K562 (cell line): ENCODE results near the gene TFRC. TPM values are rescaled to one million over a fixed set of nuclear protein-coding genes. Genes with fewer than 3 reads are reported as not detected.

Source experiments
- ADNP ChIP-seq: fragments of 200-800 bp; sonication (Bioruptor generic); IDR thresholded peaks from 2 replicates; pipeline ENCODE4 v1.6.1; 2016; ENCODE audit warnings: missing genetic modification characterization, missing compliant biosample characterization
- BMI1 ChIP-seq: fragments of 150-350 bp; IDR thresholded peaks from 2 replicates; pipeline ENCODE4 v1.6.1; 2014; ENCODE audit warnings: low read length
- BRD9 ChIP-seq: fragments of 450-650 bp; IDR thresholded peaks from 2 replicates; pipeline ENCODE4 v1.6.1; 2018; ENCODE audit warnings: low read depth; ENCODE audit not compliant: partially characterized antibody
- CCAR2 ChIP-seq: fragments of 200-400 bp; formaldehyde crosslinking; IDR thresholded peaks from 2 replicates; pipeline ENCODE4 v1.6.1; 2017; ENCODE audit warnings: mild to moderate bottlenecking, low read depth, low read length
- MIER1 ChIP-seq: fragments of 450-650 bp; IDR thresholded peaks from 2 replicates; pipeline ENCODE4 v1.6.1; 2016; ENCODE audit warnings: antibody characterized with exemption, mild to moderate bottlenecking, low read depth
- NFXL1 ChIP-seq: fragments of 450-650 bp; formaldehyde crosslinking; IDR thresholded peaks from 2 replicates; pipeline ENCODE4 v1.4.0; 2021; ENCODE audit warnings: mild to moderate bottlenecking
- NONO ChIP-seq, 2 experiments: fragments of 200-400 bp in 1 of 2; fragments of 450-650 bp in 1 of 2; formaldehyde crosslinking in 1 of 2; IDR thresholded peaks; 2 replicates each; pipeline ENCODE4 v1.6.1; 2017; ENCODE audit warnings: low read depth in 2 of 2, mild to moderate bottlenecking in 2 of 2, moderate library complexity in 2 of 2, low read length in 1 of 2
- PHF20 ChIP-seq: fragments of 450-650 bp; IDR thresholded peaks from 2 replicates; pipeline ENCODE4 v1.6.1; 2018; ENCODE audit not compliant: partially characterized antibody
- POLR2G ChIP-seq: fragments of 200-400 bp; formaldehyde crosslinking; IDR thresholded peaks from 2 replicates; pipeline ENCODE4 v1.6.1; 2017; ENCODE audit warnings: low read depth, mild to moderate bottlenecking, antibody characterized with exemption, low read length, moderate library complexity
- PPARD ChIP-seq: fragments of 250-450 bp; sonication (Bioruptor Pico); IDR thresholded peaks from 2 replicates; pipeline ENCODE4 v1.8.0; 2022; ENCODE audit warnings: inconsistent platforms, mild to moderate bottlenecking, moderate library complexity
- PRPF4 ChIP-seq: fragments of 200-400 bp; formaldehyde crosslinking; IDR thresholded peaks from one replicate; pipeline ENCODE4 v1.6.1; 2017; ENCODE audit warnings: low read length, low read depth, mild to moderate bottlenecking; ENCODE audit not compliant: insufficient read depth, poor library complexity, severe bottlenecking
- ZBTB1 ChIP-seq: sonication (generic); formaldehyde crosslinking; IDR thresholded peaks from 2 replicates; pipeline ENCODE4 v1.8.1; 2023; ENCODE audit warnings: missing genetic modification reagents, low read depth, mild to moderate bottlenecking, borderline replicate concordance
- ZNF780A ChIP-seq: fragments of 250-450 bp; sonication (Bioruptor Pico); IDR thresholded peaks from 2 replicates; pipeline ENCODE4 v1.5.0; 2021; ENCODE audit warnings: mild to moderate bottlenecking
- polyA plus RNA-seq, 8 experiments: library from polyadenylated mRNA; depleted of rRNA in 4 of 8; stranded (reverse) in 5 of 8; unstranded in 3 of 8; fragments of >200 nt; fragmentation: Nextera tagmentation in 2 of 8; fragmentation: Illumina TruSeq in 1 of 8; extraction: Ambion mirVana in 2 of 8; extraction: Trizol in 1 of 8; gene quantifications; 2 replicates each; pipeline versions ENCODE4 v1.2.1 to v1.2.3, GENCODE V29; 2011 to 2014; ENCODE audit warnings: inconsistent platforms in 1 of 8, missing spikeins in 1 of 8
- total RNA-seq, 7 experiments: library from RNA; depleted of rRNA in 6 of 7; stranded (reverse); fragments of >200 nt in 6 of 7; fragmentation: Illumina TruSeq in 2 of 7; extraction: Trizol in 2 of 7; gene quantifications; 2 replicates each; pipeline versions ENCODE4 v1.2.1 to v1.2.3, GENCODE V29; 2011 to 2021; ENCODE audit warnings: low replicate concordance in 1 of 7
- TF ChIP-seq, protein P1 (sequence below): sonication (generic); formaldehyde crosslinking; IDR thresholded peaks from 2 replicates; pipeline ENCODE4 v1.8.0; 2023; ENCODE audit warnings: mild to moderate bottlenecking, missing genetic modification reagents
- TF ChIP-seq, protein P2 (sequence below): fragments of 250-450 bp; sonication (Bioruptor Pico); IDR thresholded peaks from 2 replicates; pipeline ENCODE4 v1.5.0; 2021; ENCODE audit warnings: mild to moderate bottlenecking, moderate library complexity
- TF ChIP-seq, protein P3 (sequence below): sonication (generic); formaldehyde crosslinking; IDR thresholded peaks from 2 replicates; pipeline ENCODE4 v1.8.0; 2022; ENCODE audit warnings: missing genetic modification reagents, mild to moderate bottlenecking, borderline replicate concordance

TFRC gene
- total and polyA plus RNA-seq, 9 of the 15 experiments (the other 6 are each of a cell fraction or from before 2014, with no cell fraction given), result 149 to 679 (median 332) TPM

DNA sequence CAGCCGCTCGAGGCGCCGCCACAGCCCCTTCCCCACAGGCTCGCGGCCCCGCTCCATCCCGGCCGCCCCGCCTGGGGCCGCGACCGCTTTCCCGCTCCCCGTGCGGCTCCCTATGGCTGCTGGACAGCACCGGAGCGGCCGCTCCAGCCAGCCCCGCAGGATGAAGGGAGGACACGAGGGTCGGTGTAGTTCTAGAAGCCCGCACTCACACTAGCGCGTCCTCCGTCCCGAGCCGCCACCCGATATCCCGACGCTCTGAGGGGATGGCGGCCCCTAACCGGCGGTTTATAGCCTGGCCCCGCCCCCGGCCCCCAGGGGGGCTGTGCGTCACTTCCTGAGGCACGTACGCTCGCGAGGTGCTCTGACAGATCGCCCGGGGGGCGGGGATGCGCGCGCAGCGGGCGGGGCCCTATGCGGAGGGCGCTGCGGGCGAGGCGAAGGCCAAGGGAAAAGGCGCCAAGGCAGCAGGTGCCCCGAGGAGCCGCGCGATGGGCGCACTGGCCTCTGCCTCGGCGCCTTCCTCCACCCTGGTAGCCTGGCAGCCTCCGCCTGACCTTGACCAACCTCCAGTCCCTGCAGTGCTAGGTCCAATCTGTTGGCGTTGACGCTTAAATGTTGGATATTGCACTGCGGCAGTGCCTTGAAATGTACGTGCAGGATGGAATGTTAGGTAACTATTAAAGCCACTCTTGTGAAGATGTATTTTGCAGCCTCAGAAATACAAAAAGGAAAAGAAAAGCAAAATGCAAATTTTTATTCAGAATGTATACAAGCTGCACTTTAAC, at the start of gene TFRC (continued):
- TF ChIP-seq, protein P1, sequence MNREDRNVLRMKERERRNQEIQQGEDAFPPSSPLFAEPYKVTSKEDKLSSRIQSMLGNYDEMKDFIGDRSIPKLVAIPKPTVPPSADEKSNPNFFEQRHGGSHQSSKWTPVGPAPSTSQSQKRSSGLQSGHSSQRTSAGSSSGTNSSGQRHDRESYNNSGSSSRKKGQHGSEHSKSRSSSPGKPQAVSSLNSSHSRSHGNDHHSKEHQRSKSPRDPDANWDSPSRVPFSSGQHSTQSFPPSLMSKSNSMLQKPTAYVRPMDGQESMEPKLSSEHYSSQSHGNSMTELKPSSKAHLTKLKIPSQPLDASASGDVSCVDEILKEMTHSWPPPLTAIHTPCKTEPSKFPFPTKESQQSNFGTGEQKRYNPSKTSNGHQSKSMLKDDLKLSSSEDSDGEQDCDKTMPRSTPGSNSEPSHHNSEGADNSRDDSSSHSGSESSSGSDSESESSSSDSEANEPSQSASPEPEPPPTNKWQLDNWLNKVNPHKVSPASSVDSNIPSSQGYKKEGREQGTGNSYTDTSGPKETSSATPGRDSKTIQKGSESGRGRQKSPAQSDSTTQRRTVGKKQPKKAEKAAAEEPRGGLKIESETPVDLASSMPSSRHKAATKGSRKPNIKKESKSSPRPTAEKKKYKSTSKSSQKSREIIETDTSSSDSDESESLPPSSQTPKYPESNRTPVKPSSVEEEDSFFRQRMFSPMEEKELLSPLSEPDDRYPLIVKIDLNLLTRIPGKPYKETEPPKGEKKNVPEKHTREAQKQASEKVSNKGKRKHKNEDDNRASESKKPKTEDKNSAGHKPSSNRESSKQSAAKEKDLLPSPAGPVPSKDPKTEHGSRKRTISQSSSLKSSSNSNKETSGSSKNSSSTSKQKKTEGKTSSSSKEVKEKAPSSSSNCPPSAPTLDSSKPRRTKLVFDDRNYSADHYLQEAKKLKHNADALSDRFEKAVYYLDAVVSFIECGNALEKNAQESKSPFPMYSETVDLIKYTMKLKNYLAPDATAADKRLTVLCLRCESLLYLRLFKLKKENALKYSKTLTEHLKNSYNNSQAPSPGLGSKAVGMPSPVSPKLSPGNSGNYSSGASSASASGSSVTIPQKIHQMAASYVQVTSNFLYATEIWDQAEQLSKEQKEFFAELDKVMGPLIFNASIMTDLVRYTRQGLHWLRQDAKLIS (CRISPR knock-in tag), result peak; percentile 99
- TF ChIP-seq PPARD (CRISPR knock-in tag), result no peak
- TF ChIP-seq ADNP (tag), result no peak
- no peak for TF ChIP-seq CCAR2
- TF ChIP-seq, protein P2, sequence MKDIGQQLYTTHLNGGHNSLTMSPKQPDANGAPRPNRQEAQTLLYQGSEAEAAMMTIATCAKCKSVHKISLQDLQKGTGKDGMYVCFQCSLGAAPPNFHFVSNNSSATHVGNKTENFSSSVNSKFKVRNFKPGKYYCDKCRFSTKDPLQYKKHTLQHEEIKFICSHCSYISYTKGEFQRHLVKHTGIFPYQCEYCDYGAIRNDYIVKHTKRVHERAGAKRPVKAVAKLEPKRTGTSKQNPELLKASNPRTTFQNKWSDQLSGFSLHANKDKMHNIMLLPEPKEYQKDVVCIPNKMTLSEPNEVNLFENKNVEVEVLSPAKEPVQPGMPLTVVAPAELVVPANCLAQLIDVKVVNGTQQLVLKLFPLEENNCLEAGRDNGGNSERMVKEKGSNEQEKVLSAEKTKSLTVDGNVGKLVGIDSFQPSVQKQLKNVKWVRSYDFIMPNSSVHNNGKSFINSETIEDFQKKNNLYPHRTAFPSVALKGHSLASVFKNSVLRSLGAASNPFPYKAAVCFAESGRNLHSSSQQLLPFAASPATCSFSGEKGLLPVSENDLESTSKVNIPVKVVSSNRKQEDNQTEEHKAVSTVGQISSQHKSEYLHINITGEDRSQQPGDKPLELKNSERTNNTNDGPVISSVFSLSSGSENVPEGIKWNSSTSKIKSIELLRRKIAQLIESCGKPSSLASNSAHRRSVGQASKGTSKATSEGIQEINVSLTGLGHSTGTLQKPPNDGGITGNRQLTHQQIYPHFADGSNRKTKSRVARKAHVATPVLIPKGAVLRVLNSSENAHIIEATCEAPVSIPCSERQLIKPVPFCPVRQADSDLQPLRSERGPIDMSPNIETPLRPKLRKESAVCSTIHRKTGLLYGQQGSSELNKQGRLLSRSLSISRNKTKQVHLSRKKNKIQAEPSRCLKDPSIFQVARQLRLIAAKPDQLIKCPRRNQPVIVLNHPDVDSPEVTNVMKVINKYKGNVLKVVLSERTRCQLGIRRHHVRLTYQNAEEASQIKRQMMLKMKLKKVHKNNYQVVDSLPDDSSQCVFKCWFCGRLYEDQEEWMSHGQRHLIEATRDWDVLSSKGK (CRISPR knock-in tag), result no peak
- TF ChIP-seq POLR2G, result peak; percentile 100
- TF ChIP-seq, protein P3, sequence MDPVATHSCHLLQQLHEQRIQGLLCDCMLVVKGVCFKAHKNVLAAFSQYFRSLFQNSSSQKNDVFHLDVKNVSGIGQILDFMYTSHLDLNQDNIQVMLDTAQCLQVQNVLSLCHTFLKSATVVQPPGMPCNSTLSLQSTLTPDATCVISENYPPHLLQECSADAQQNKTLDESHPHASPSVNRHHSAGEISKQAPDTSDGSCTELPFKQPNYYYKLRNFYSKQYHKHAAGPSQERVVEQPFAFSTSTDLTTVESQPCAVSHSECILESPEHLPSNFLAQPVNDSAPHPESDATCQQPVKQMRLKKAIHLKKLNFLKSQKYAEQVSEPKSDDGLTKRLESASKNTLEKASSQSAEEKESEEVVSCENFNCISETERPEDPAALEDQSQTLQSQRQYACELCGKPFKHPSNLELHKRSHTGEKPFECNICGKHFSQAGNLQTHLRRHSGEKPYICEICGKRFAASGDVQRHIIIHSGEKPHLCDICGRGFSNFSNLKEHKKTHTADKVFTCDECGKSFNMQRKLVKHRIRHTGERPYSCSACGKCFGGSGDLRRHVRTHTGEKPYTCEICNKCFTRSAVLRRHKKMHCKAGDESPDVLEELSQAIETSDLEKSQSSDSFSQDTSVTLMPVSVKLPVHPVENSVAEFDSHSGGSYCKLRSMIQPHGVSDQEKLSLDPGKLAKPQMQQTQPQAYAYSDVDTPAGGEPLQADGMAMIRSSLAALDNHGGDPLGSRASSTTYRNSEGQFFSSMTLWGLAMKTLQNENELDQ (CRISPR knock-in tag), result peak; percentile 27; the same call in 1 of the 2 replicates
- no peak for TF ChIP-seq MIER1
- no peak for TF ChIP-seq BMI1
- no peak for TF ChIP-seq NFXL1 (CRISPR knock-in tag)
- 0 out of 2 replicates have a peak, but pooled peaks have one; percentile 60 for TF ChIP-seq ZBTB1 (CRISPR knock-in tag)
- no peak for TF ChIP-seq ZNF780A (CRISPR knock-in tag)
- TF ChIP-seq BRD9, result no peak
- no peak for TF ChIP-seq PHF20
- TF ChIP-seq NONO (IDR thresholded peaks at IDR 0.05; ENCODE audit: low read depth in 2 of 2, low read length in 1 of 2), result peak; percentile 52 to 99; a peak in 3 of 4 replicates
- peak; percentile 90 for TF ChIP-seq PRPF4
